GM18505 (cell line): ENCODE results near the gene NYNRIN.
"Not testable (repeated sequence)": the region's sequence is repeated elsewhere in the genome, so short reads cannot be mapped to it uniquely, and the experiment has no call there.

ENCODE experiments used
- ATAC-seq: cut with Tn5 transposase; IDR thresholded peaks from one replicate; pipeline ENCODE4 v1.9.1; 2021; ENCODE audit not compliant: unreplicated experiment
- POLR2A ChIP-seq: IDR thresholded peaks from 4 replicates; pipeline ENCODE4 v1.6.1; 2011; ENCODE audit warnings: borderline replicate concordance; ENCODE audit not compliant: insufficient read depth, insufficient read length; ENCODE audit errors: extremely low read depth

The NYNRIN gene

DNA sequence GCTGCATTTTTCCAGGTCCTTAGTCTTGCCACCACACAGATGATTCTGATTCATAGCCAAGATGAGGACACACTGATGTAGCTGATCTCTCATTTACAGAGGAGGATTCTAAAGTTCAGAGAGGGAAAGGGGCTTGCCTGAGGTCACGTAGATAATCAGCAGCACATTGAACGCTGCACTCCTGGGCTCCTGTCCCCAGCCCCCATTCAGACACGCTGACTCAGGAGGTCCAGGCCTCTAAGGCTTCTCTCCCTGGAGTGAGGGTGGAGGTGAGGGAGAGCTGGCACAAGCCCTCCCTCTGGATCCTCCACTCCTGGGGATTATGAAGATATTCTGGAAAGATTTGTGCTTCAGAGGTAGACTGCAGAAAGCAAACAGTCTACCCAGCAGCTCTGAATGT, 20.5 kb upstream of the NYNRIN start:
- ATAC-seq: no peak
- no peak for TF ChIP-seq POLR2A

- no peak for ATAC-seq
Measured at GRCh38 chr14:24378981-24379906, 19.6 kb upstream of the NYNRIN start.

DNA sequence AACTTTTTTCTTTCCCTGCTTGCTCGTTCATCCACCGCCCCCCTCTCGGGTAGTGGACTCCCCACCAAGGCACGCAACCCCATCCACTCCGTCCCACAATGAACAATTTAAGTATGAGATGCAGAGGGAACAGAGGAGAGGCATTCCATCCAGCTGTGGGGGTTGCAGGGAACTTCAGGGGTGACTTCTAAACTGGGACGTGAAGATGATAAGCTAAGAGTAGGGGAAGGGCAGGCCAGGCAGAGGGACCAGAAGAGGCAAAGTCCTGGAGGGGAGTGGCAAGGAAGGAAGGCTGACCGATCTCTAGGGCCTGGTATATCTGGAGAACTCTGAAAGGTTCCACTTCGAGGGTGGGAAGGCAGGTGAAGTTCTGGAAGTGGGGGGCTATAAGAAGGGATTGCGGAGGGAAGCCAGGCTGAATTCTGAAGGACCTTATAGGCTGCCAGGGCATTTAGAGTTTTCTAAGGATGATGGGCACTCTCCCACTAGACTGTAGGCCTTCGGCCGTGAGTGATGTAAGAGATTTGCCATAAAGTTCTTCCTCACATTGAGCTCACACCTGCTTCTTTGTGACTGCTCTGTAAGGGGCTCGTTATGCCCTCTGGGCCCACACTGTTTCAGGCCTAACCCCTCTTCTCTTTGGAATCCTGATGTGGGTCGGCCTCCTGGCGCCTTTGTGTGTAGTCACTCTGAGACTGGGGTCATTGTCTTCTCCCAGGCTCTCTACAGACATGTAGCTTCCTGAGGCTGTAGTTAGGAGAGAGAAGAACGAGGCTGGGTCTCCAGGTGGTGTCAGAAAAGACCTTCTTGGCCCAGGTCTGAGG, 18.7 kb upstream of the NYNRIN start:
- ATAC-seq: no peak
- TF ChIP-seq POLR2A: no peak

More at GRCh38 chr14:24378981-24379906, 19.6 kb upstream of the NYNRIN start:
- no peak for TF ChIP-seq POLR2A

DNA sequence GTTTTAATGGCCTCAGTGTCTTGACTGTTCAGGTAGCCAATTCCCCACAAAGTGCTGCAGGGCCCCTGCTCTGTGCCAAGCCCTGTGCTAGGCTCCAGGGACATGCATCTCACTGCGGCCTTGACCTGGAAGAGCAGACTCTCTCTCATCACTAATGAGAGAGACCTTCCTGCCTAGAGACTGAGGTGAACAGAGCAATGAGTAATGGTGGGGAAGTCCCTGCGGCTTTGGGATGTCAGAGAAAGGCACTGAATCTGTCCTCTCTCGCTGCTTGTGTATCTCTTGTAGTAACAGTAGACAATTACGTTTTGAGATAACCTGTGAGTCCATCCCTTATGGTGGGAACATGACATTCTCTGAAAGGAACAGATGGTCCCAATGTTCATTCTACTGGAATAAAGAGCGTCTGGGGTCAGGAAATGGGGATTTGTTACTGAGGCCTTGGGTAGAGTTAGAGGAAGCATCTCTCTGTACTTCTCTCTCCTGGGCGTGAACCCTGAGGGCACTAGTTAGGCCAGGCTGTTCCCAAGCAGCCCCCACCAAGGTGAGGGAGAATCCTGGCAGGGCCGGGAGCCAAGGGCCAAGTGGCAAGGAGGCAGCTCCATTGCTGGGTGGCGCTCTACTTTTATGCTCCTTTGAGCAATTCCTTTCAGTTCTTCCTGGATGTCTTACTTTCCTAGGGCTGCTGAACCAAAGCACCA, 17.3 kb upstream of the NYNRIN start:
- TF ChIP-seq POLR2A: no peak
- no peak for ATAC-seq

GRCh38 chr14:24382064-24382371, 16.8 kb upstream of the NYNRIN start:
- no peak for TF ChIP-seq POLR2A
- no peak for ATAC-seq

DNA sequence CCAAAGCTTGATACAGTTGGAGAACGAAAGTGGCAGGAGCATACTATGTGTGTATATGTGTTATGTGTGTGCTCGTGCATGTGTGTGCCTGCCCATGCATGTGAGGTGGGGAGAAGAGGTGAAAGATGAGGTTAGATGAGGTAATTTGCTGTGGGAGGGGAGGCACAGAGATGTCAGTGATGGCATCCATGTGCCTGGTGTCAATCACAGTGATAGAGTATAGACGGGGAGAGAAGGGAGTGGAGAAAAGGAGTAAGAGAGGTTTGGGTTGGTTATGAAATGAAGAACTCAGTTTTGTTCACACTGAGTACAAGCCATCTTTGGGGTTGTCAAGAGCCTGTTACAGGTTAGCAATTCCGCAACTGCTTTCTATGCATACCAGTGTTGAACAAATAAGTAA, 14.6 kb upstream of the NYNRIN start:
- TF ChIP-seq POLR2A: no peak
- ATAC-seq: no peak

DNA sequence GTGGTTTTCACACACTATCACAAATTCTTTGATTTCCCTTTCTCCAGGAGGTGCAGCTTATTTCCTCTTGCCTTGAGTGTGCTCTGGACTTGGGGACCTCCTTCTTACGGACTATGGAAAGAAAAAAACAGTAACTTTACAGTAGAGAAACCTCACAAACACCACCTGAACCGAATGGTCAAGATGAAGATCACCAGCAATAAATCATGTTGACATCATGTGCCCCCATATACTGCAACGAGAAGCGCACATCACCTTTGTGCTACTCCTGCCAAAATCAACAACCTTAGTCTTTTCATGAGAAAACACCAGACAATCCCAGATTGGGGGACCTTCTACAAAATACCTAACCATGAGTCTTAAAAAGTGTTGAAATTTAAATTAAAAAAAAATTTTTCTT, 13.3 kb upstream of the NYNRIN start:
- ATAC-seq: no peak

GRCh38 chr14:24387009-24387345, 11.8 kb upstream of the NYNRIN start:
- no peak for ATAC-seq
- no peak for TF ChIP-seq POLR2A

More for the DNA sequence above, 13.3 kb upstream of the NYNRIN start:
- no peak for TF ChIP-seq POLR2A

GRCh38 chr14:24387579-24387978, 11.2 kb upstream of the NYNRIN start:
- ATAC-seq: not testable (repeated sequence)

DNA sequence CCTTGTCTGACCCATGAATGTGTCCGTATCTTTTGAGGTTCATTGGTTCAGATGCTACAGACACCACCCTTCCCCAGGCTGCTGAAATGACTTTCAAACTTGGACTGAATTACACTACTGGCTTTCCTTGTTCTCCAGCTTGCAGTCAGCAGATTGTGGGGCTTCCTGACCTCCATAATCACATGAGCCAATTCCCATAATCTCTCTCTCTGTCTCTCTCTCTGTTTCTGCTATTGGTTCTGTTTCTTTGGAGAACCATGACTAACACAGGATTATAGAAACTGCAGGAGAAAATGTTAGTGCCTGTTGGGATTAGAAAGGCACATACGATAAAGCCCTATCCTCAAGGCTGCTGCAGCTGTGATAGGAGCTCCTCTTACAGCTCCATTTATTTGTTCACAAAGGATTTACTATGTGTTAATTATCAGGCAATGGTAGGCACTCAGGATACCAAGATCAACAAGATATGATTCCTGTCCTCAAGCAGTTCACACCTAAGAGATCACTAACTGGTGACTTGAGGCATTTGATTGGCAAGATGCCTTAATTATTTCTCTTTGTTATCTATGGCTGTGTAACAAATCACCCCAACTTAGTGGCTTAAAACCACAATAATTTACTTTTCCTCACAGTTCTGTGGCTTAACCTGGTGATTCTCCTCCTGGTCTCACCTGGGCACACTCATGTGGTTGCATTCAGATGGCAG, 10.2 kb upstream of the NYNRIN start:
- ATAC-seq: no peak
- TF ChIP-seq POLR2A: no peak

GRCh38 chr14:24389226-24389848, 9.5 kb upstream of the NYNRIN start:
- no peak for ATAC-seq
- no peak for TF ChIP-seq POLR2A

DNA sequence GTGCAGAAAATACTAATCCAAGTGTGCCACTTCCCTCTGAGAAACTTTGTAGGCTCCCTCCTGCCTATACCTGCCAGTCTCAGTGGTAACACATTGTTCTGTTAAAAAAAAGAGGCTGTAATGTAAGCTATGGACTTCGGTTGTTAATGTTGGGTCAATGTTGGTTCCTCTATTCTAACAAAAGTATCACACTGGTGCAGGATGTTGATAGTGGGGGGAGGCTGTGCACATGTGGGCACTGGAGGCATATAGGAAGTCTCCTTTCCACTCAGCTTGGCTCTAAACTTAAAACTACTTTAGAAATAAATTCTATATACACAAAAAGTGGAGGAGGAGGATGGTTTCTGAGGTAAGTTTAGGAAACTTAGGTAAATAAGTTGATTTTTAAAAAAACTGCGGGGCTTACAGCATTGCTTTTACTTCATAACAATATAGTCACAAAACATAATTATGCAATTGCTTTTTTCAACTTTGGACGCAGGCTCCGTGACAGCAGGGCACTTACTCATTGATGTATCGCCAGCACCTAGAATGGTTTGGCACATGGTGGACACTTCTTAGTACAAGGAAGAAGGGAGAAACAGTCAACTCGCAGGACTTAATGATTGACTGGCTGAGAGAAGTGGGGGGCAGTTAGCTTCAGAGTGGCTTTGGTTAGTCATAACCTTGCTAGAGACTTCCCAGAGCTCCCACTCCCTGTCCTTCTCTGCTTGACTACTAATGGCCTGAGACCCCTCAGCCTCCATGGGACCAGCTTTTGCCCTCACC, 7.9 kb upstream of the NYNRIN start:
- no peak for TF ChIP-seq POLR2A

More for the DNA sequence above, 7.9 kb upstream of the NYNRIN start:
- ATAC-seq: no peak
